GM23338 (cell line): ENCODE results near the gene ETV6. TPM values are rescaled to one million over a fixed set of nuclear protein-coding genes. Genes with fewer than 3 reads are reported as not detected.

Source experiments
- ATAC-seq: fragments of 200-7000 bp; cut with Tn5 transposase; 3 replicates; pipeline ENCODE4 v1.9.1; 2020
- DNase-seq: peaks from one replicate; pipeline ENCODE4 v3.0.0-alpha.2; 2015; ENCODE audit warnings: low spot score
- H2AFZ ChIP-seq: fragments of 200-600 bp; sonication (generic); 2 replicates; pipeline ENCODE4 v1.8.0; 2016; ENCODE audit warnings: antibody characterized with exemption, mild to moderate bottlenecking, moderate library complexity
- H3F3A ChIP-seq: fragments of 200-600 bp; sonication (generic); replicated peaks from 2 replicates; pipeline ENCODE4 v1.8.0; 2017; ENCODE audit warnings: antibody characterized with exemption, mixed run types, low read depth
- H3K27ac ChIP-seq: fragments of 200-600 bp; sonication (generic); 2 replicates; pipeline ENCODE4 v1.6.1; 2016; ENCODE audit warnings: low read depth
- H3K27me3 ChIP-seq: fragments of 200-600 bp; sonication (generic); 2 replicates; pipeline ENCODE4 v1.8.0; 2016; ENCODE audit warnings: mild to moderate bottlenecking, mixed run types, moderate library complexity; ENCODE audit not compliant: insufficient read depth
- H3K36me3 ChIP-seq: fragments of 200-600 bp; sonication (generic); 2 replicates; pipeline ENCODE4 v1.8.0; 2016; ENCODE audit warnings: mild to moderate bottlenecking; ENCODE audit not compliant: insufficient read depth
- H3K4me1 ChIP-seq: fragments of 200-600 bp; sonication (generic); 2 replicates; pipeline ENCODE4 v1.8.0; 2016; ENCODE audit warnings: mild to moderate bottlenecking, moderate library complexity; ENCODE audit not compliant: insufficient read depth
- H3K4me2 ChIP-seq: fragments of 200-600 bp; sonication (generic); 2 replicates; pipeline ENCODE4 v1.7.1; 2017; ENCODE audit warnings: mixed run types
- H3K4me3 ChIP-seq: fragments of 200-600 bp; sonication (generic); 2 replicates; pipeline ENCODE4 v1.6.1; 2016; ENCODE audit warnings: mixed run types
- H3K79me2 ChIP-seq: fragments of 200-600 bp; sonication (generic); replicated peaks from 2 replicates; pipeline ENCODE4 v1.8.0; 2017; ENCODE audit warnings: mild to moderate bottlenecking; ENCODE audit not compliant: insufficient read depth
- H3K9me2 ChIP-seq: fragments of 200-600 bp; sonication (generic); 2 replicates; pipeline ENCODE4 v1.8.0; 2017; ENCODE audit not compliant: insufficient read depth
- H4K20me1 ChIP-seq: fragments of 200-600 bp; sonication (generic); replicated peaks from 2 replicates; pipeline ENCODE4 v1.8.0; 2017; ENCODE audit warnings: mild to moderate bottlenecking; ENCODE audit not compliant: insufficient read depth
- H3K27ac Mint-ChIP-seq: 2 replicates; pipeline ENCODE4 v1.8.0; 2020; ENCODE audit warnings: inconsistent platforms, mild to moderate bottlenecking, moderate library complexity, mixed read lengths
- H3K27me3 Mint-ChIP-seq: 3 replicates; pipeline ENCODE4 v1.8.0; 2022; ENCODE audit warnings: low read depth, mild to moderate bottlenecking, moderate library complexity, mixed read lengths, inconsistent platforms; ENCODE audit not compliant: insufficient read depth, poor library complexity
- H3K36me3 Mint-ChIP-seq: 3 replicates; pipeline ENCODE4 v1.8.0; 2021; ENCODE audit warnings: low read depth, mild to moderate bottlenecking, inconsistent platforms, moderate library complexity, mixed read lengths
- H3K4me1 Mint-ChIP-seq: 3 replicates; pipeline ENCODE4 v1.8.0; 2020; ENCODE audit warnings: mild to moderate bottlenecking, inconsistent platforms, mixed read lengths
- H3K4me3 Mint-ChIP-seq: 3 replicates; pipeline ENCODE4 v1.8.0; 2021; ENCODE audit warnings: moderate library complexity, mild to moderate bottlenecking, inconsistent platforms, mixed read lengths
- H3K9me3 Mint-ChIP-seq: 3 replicates; pipeline ENCODE4 v1.8.0; 2020; ENCODE audit warnings: moderate library complexity, mild to moderate bottlenecking, inconsistent platforms, mixed read lengths
- CREB1 ChIP-seq: fragments of 250-450 bp; sonication (Bioruptor Pico); IDR thresholded peaks from 2 replicates; pipeline ENCODE4 v1.5.0; 2020; ENCODE audit warnings: low read depth, mild to moderate bottlenecking, moderate library complexity
- CTCF ChIP-seq, 2 experiments: fragments of 200-600 bp in 1 of 2; sonication (generic) in 1 of 2; conservative IDR thresholded peaks; 2 replicates each; pipeline versions ENCODE4 v1.5.1 to v1.6.1; 2016 to 2017; ENCODE audit warnings: antibody characterized with exemption in 2 of 2, low read depth in 2 of 2, mild to moderate bottlenecking in 2 of 2, moderate library complexity in 1 of 2
- ETS1 ChIP-seq: IDR thresholded peaks from 2 replicates; pipeline ENCODE4 v1.6.1; 2016; ENCODE audit warnings: antibody characterized with exemption
- EZH2 ChIP-seq: fragments of 200-600 bp; sonication (generic); IDR thresholded peaks from one replicate; pipeline ENCODE4 v1.8.0; 2017; ENCODE audit warnings: antibody characterized with exemption, mild to moderate bottlenecking, low read depth; ENCODE audit not compliant: unreplicated experiment
- EZH2phosphoT487 ChIP-seq: fragments of 200-600 bp; sonication (generic); IDR thresholded peaks from one replicate; pipeline ENCODE4 v1.8.1; 2018; ENCODE audit warnings: antibody characterized with exemption; ENCODE audit not compliant: unreplicated experiment
- JUNB ChIP-seq: IDR thresholded peaks from one replicate; pipeline ENCODE4 v1.6.1; 2016; ENCODE audit warnings: antibody characterized with exemption; ENCODE audit not compliant: unreplicated experiment
- NANOG ChIP-seq: IDR thresholded peaks from 2 replicates; pipeline ENCODE4 v1.6.1; 2016; ENCODE audit warnings: antibody characterized with exemption, borderline replicate concordance
- POLR2AphosphoS5 ChIP-seq: IDR thresholded peaks from 2 replicates; pipeline ENCODE4 v1.6.1; 2016; ENCODE audit warnings: antibody characterized with exemption, low read depth
- REST ChIP-seq: IDR thresholded peaks from one replicate; pipeline ENCODE4 v1.6.1; 2018; ENCODE audit warnings: antibody characterized with exemption; ENCODE audit not compliant: unreplicated experiment
- STAT1 ChIP-seq: IDR thresholded peaks from one replicate; pipeline ENCODE4 v1.6.1; 2016; ENCODE audit warnings: antibody characterized with exemption; ENCODE audit not compliant: unreplicated experiment
- ZNF114 ChIP-seq: fragments of 250-450 bp; sonication (Bioruptor Pico); IDR thresholded peaks from 2 replicates; pipeline ENCODE4 v1.5.0; 2020; ENCODE audit warnings: mild to moderate bottlenecking, moderate library complexity
- ZNF331 ChIP-seq: fragments of 250-450 bp; sonication (Bioruptor Pico); IDR thresholded peaks from 2 replicates; pipeline ENCODE4 v1.5.0; 2020; ENCODE audit warnings: low read depth, mild to moderate bottlenecking, moderate library complexity
- ZNF462 ChIP-seq: fragments of 250-450 bp; sonication (Bioruptor Pico); IDR thresholded peaks from 2 replicates; pipeline ENCODE4 v1.5.0; 2020; ENCODE audit warnings: mild to moderate bottlenecking, moderate library complexity
- polyA plus RNA-seq: library from polyadenylated mRNA; unstranded; fragments of >200 nt; fragmentation: Nextera tagmentation; extraction: Ambion mirVana; gene quantifications from 2 replicates; pipeline ENCODE4 v1.2.1, GENCODE V29; 2016
- total RNA-seq: library from RNA; depleted of rRNA; stranded (reverse); fragments of >200 nt; shearing (Covaris generic); gene quantifications from 2 replicates; pipeline ENCODE4 v1.2.3, GENCODE V29; 2014

ETV6 gene
- total and polyA plus RNA-seq, 2 experiments from 2014 or later: 7.5 to 15.1 TPM

- Histone ChIP-seq H3K9me2 (peaks cover 9% of the 10 kb centered on the region), H3K4me1 (no peaks in the 10 kb centered on the region), H3K4me3 (no peak overlapping the region), H4K20me1 (no peaks in the 10 kb centered on the region), H3F3A (no peaks in the 10 kb centered on the region), H3K27me3 (no peaks in the 10 kb centered on the region), H3K79me2 (no peaks in the 10 kb centered on the region), H3K4me2 (no peak overlapping the region), H3K27ac (no peak overlapping the region), H3K36me3 (no peaks in the 10 kb centered on the region), H2AFZ (no peak overlapping the region)
- TF ChIP-seq STAT1 (no peak), JUNB (no peak), ZNF331 (CRISPR knock-in tag) (no peak), ETS1 (no peak), NANOG (no peak), EZH2phosphoT487 (no peak), POLR2AphosphoS5 (no peak), REST (no peak), EZH2 (no peak), CREB1 (CRISPR knock-in tag) (no peak), CTCF (conservative IDR thresholded peaks at IDR 0.05; ENCODE audit: low read depth in 2 of 2) (no peak), ZNF462 (no peak), ZNF114 (CRISPR knock-in tag) (no peak)
- DNase-seq (no peak), ATAC-seq (no peak)
- H3K36me3 Mint-ChIP-seq: peaks cover 3% of the 10 kb centered on the region; the same call in 1 of the 3 replicates
- H3K27ac Mint-ChIP-seq: no peak overlapping the region
- peaks cover under 1% of the 10 kb centered on the region; the same call in 2 of the 3 replicates for H3K4me1 Mint-ChIP-seq
- no peak overlapping the region for H3K4me3 Mint-ChIP-seq
- H3K9me3 Mint-ChIP-seq: peaks cover 16% of the 10 kb centered on the region; the same call in 2 of the 3 replicates
- H3K27me3 Mint-ChIP-seq: no peaks in the 10 kb centered on the region
These were observed 253.0 kb downstream of the ETV6 start for GRCh38 chr12:11902525-11902875.
